AG09319 (cell line): ENCODE data around the gene SERTAD2.

Experiments used
- DNase-seq: peaks from one replicate; pipeline ENCODE4 v3.0.0-alpha.2; 2010; ENCODE audit warnings: low read depth; ENCODE audit errors: extremely low read depth
- TF ChIP-seq, protein P1 (sequence below): IDR thresholded peaks from 2 replicates; pipeline ENCODE4 v1.5.1; 2011; ENCODE audit warnings: low read depth, mild to moderate bottlenecking, inconsistent platforms, low read length, moderate library complexity

Gene SERTAD2

GRCh38 chr2:64659252-64659651 lies 5.5 kb upstream of the SERTAD2 start:
- TF ChIP-seq, protein P1, sequence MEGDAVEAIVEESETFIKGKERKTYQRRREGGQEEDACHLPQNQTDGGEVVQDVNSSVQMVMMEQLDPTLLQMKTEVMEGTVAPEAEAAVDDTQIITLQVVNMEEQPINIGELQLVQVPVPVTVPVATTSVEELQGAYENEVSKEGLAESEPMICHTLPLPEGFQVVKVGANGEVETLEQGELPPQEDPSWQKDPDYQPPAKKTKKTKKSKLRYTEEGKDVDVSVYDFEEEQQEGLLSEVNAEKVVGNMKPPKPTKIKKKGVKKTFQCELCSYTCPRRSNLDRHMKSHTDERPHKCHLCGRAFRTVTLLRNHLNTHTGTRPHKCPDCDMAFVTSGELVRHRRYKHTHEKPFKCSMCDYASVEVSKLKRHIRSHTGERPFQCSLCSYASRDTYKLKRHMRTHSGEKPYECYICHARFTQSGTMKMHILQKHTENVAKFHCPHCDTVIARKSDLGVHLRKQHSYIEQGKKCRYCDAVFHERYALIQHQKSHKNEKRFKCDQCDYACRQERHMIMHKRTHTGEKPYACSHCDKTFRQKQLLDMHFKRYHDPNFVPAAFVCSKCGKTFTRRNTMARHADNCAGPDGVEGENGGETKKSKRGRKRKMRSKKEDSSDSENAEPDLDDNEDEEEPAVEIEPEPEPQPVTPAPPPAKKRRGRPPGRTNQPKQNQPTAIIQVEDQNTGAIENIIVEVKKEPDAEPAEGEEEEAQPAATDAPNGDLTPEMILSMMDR, result no peak
- DNase-seq, result no peak

DNA sequence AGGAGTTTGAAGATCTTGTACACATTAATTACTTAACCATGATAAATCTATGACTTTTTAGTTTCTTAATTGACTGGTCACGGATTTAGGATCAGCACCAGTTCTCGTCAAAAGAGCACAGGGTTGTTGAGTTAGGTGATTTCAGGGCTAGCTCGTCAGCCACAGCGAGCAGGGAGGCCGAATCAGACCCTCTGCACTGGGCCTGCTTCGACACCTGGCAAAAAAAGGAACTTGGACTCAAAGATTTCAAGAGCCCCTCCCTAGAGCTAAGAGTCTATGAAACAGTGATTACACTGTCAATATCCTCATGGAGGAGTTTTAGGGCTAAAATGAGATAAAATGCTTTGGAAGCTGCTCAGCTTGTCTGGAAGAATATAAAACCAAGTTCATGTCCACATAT lies 4.6 kb upstream of the SERTAD2 start:
- TF ChIP-seq, protein P1, result no peak
- DNase-seq, result no peak

- DNase-seq, result no peak
- TF ChIP-seq, protein P1, result no peak
These were observed 3.7 kb upstream of the SERTAD2 start for GRCh38 chr2:64657411-64657810.

GRCh38 chr2:64656379-64656778 lies 2.7 kb upstream of the SERTAD2 start:
- TF ChIP-seq, protein P1, result no peak
- no peak for DNase-seq

DNA sequence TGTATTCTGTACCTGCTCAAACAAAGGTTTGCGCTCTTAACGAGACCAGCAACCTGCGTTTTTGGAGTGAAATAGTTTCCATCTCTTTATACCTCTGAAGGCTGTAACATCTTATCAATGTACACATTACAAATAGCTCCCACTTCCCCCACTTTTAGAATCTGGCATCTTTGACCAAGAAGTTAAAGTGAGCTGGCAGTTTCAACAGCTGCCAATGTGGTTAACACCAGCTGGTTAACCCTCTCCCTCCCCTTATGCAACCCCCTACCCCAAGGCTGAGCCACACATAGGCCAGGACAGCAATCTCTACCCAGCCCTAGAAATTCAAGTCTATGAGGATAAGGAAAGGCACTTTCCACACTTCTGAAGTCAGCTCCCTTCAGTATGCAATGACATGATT lies 2.2 kb upstream of the SERTAD2 start:
- no peak for DNase-seq
- TF ChIP-seq, protein P1, result no peak

GRCh38 chr2:64655018-64655664 lies 1.4 kb upstream of the SERTAD2 start:
- no peak for DNase-seq
- TF ChIP-seq, protein P1, result peak; percentile 24

GRCh38 chr2:64654063-64654811 lies 524 bp upstream of the SERTAD2 start:
- DNase-seq, result peak; percentile 57
- TF ChIP-seq, protein P1, result no peak; the same call in 1 of the 2 replicates
